Endothelial cell of umbilical vein (primary cell): ENCODE measurements around the gene PLA2G6.

ENCODE experiments used
- CTCF ChIP-seq, 2 donors: IDR thresholded peaks; 1 replicate in 1 of 2; 2 replicates in 1 of 2; pipeline ENCODE4 v1.5.1; 2011; ENCODE audit warnings: low read length in 2 of 2, mild to moderate bottlenecking in 2 of 2, moderate library complexity in 2 of 2, control low read depth in 1 of 2, inconsistent platforms in 1 of 2, low read depth in 1 of 2; ENCODE audit not compliant: insufficient read depth in 1 of 2; ENCODE audit errors: extremely low read depth in 1 of 2
- EZH2 ChIP-seq: IDR thresholded peaks from 2 replicates; pipeline ENCODE4 v1.6.1; 2012; ENCODE audit warnings: borderline replicate concordance, low read depth, mild to moderate bottlenecking, moderate library complexity, low read length, inconsistent platforms; ENCODE audit not compliant: severe bottlenecking
- JUN ChIP-seq: IDR thresholded peaks from 2 replicates; pipeline ENCODE4 v1.6.1; 2011; ENCODE audit warnings: borderline replicate concordance, low read depth; ENCODE audit not compliant: insufficient read length, insufficient read depth
- MAX ChIP-seq: IDR thresholded peaks from 2 replicates; pipeline ENCODE4 v1.6.1; 2011; ENCODE audit not compliant: insufficient read depth, insufficient read length
- MYC ChIP-seq: IDR thresholded peaks from one replicate; pipeline ENCODE4 v1.6.1; 2011; ENCODE audit warnings: mild to moderate bottlenecking, low read depth, low read length
- POLR2A ChIP-seq: IDR thresholded peaks from 2 replicates; pipeline ENCODE4 v1.6.1; 2012; ENCODE audit warnings: low read depth, mild to moderate bottlenecking, control low read depth, low read length
- POLR2AphosphoS5 ChIP-seq: IDR thresholded peaks from 2 replicates; pipeline ENCODE4 v1.6.1; 2012; ENCODE audit warnings: low read depth, mild to moderate bottlenecking, control low read depth, low read length, moderate library complexity; ENCODE audit not compliant: insufficient read depth

GRCh38 chr22:38187413-38188212 is 6.0 kb upstream of the PLA2G6 start:
- no peak for TF ChIP-seq CTCF (IDR thresholded peaks at IDR 0.05; ENCODE audit: extremely low read depth in 1 of 2, insufficient read depth in 1 of 2, low read depth in 1 of 2, low read length in 2 of 2)
- TF ChIP-seq MYC: no peak
- TF ChIP-seq EZH2: no peak
- no peak for TF ChIP-seq MAX
- TF ChIP-seq JUN: no peak
- TF ChIP-seq POLR2A: no peak
- no peak for TF ChIP-seq POLR2AphosphoS5
